ENCODE results near the gene KCNH2. TPM values are rescaled to one million over a fixed set of nuclear protein-coding genes. Genes with fewer than 3 reads are reported as not detected.

KCNH2 gene
- total RNA-seq, 3 donors from 2014 or later (not counting 1 experiment from before 2014, with no cell fraction given) = 0.39 to 0.60 TPM; not detected in 1

DNA sequence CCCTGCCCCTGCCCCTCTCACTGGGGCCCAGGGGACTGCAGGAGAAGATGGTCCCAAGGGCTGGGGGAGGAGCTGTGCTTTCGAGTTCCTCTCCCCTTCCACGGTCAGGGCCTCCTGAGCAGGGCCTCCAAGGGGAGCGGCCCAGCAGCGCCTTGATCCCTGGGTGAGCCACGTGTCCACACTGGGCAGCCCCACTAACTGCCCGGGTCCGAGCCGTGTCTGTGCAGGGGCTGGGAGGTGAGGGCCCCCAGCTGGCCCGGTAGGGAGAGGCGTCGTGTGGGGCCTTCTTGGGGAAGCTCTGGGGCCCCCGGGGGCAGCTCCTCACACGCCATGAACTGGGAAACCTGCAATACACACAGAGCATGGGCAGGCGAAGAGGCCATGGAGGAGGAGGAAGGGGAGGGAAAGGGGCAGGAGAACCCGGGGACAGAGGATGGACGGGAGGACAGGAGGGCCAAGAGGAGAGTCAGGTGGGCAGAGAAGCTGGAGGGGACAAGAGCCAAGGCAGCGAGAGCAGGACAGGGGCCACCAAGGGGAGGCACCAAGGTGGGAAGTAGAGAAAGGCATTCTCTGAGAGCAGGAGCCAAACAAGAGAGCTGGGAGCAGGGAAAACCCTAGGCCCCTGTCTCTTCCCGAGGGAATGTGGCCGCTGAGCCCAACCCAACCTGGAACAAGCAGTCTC, 32.8 kb downstream of the KCNH2 start:
- DNase-seq (no peak), ATAC-seq (no peak)
- H3K9me3 ChIP-seq (ENCODE audit: control insufficient read depth, insufficient read depth, low read length) = no peaks in the 10 kb centered on the region
- Mint-ChIP-seq H3K4me1 (peaks cover 0 to 8% of the 10 kb centered on the region in 2 donors), H3K27me3 (ENCODE audit: low read depth in 2 of 2) (peaks cover 0 to 12% of the 10 kb centered on the region in 2 donors), H3K27ac (no peak overlapping the region), H3K36me3 (no peaks in the 10 kb centered on the region), H3K9me3 (no peaks in the 10 kb centered on the region), H3K4me3 (no peak overlapping the region)
- intact Hi-C loops (cut with micrococcal nuclease) = no loop called here
- no peaks in the 10 kb centered on the region for H3K36me3 ChIP-seq (ENCODE audit: control insufficient read depth, insufficient read depth, low read length)
- WGBS (ENCODE audit: insufficient coverage) = 62% methylated on average over 19 of the region's 19 CpGs
- peaks cover 15% of the 10 kb centered on the region for H3K4me1 ChIP-seq (ENCODE audit: control insufficient read depth, insufficient read depth, low read length)
- TF ChIP-seq, protein P1, sequence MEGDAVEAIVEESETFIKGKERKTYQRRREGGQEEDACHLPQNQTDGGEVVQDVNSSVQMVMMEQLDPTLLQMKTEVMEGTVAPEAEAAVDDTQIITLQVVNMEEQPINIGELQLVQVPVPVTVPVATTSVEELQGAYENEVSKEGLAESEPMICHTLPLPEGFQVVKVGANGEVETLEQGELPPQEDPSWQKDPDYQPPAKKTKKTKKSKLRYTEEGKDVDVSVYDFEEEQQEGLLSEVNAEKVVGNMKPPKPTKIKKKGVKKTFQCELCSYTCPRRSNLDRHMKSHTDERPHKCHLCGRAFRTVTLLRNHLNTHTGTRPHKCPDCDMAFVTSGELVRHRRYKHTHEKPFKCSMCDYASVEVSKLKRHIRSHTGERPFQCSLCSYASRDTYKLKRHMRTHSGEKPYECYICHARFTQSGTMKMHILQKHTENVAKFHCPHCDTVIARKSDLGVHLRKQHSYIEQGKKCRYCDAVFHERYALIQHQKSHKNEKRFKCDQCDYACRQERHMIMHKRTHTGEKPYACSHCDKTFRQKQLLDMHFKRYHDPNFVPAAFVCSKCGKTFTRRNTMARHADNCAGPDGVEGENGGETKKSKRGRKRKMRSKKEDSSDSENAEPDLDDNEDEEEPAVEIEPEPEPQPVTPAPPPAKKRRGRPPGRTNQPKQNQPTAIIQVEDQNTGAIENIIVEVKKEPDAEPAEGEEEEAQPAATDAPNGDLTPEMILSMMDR (IDR thresholded peaks at IDR 0.05) = no peak
- H3K27me3 ChIP-seq (ENCODE audit: control insufficient read depth, insufficient read depth, low read length) = no peaks in the 10 kb centered on the region
- no peak overlapping the region for H3K27ac ChIP-seq (ENCODE audit: low read length)
- no peak overlapping the region for H3K4me3 ChIP-seq (ENCODE audit: low read length)

DNA sequence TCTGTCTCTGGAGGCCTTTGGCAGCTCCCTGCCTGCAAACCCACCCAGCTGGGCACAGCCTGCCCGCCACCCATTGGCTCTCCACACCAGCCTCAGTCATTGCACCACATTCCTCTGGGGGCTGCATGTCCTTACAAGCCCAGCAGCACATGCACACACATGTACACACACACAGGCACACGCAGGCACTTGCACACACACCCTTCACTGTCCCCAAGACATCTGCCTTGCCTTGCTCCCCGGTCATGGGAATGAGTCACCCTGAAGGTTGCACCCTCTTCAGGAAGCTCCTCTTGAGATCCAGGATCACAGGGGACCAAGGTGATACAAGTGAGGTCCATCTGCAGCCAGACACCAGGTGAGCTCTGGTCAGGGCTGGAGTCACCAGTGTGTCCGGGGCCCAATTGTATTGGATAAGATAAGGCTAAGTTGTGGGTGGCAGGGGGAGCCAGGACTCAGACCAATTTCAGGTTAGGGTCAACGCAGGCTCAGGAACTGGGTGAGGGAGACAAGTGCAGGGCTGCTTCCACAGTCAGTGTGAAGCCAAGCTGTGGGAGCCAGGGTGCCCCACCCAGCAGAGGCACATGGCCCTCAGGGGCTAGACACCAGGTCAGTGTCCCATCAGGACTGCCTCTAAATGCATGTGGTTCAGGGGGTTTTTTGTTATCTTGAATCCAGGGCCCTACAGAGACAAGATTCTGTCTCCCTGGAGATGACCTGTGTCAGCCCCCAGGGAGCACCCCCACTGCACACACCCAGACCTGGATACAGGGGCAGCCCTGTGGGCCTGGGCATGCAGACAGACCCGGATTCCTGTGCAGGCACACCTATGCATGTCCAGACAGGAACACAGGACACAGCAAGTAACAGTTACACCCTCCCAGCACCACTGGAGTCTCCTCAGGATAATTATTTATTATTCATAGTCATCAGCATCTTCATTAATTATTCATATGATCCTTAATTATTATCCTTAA, 33.8 kb downstream of the KCNH2 start:
- TF ChIP-seq, protein P1 (IDR thresholded peaks at IDR 0.05) = no peak
- Histone ChIP-seq H3K36me3 (ENCODE audit: control insufficient read depth, insufficient read depth, low read length) (no peaks in the 10 kb centered on the region), H3K9me3 (ENCODE audit: control insufficient read depth, insufficient read depth, low read length) (no peaks in the 10 kb centered on the region), H3K27me3 (ENCODE audit: control insufficient read depth, insufficient read depth, low read length) (no peaks in the 10 kb centered on the region), H3K4me3 (ENCODE audit: low read length) (no peak overlapping the region), H3K4me1 (ENCODE audit: control insufficient read depth, insufficient read depth, low read length) (peaks cover 15% of the 10 kb centered on the region), H3K27ac (ENCODE audit: low read length) (no peak overlapping the region)
- no peak for DNase-seq
- ATAC-seq = no peak
- no peaks in the 10 kb centered on the region for H3K9me3 Mint-ChIP-seq
- intact Hi-C loops (cut with micrococcal nuclease) = no loop called here
- H3K36me3 Mint-ChIP-seq = no peaks in the 10 kb centered on the region
- WGBS (ENCODE audit: insufficient coverage) = 94% methylated on average over 6 of the region's 6 CpGs
- peaks cover 0 to 8% of the 10 kb centered on the region in 2 donors for H3K4me1 Mint-ChIP-seq
- H3K27me3 Mint-ChIP-seq (ENCODE audit: low read depth in 2 of 2) = peaks cover 4 to 15% of the 10 kb centered on the region in 2 donors
- no peak overlapping the region for H3K27ac Mint-ChIP-seq
- no peak overlapping the region for H3K4me3 Mint-ChIP-seq

DNA sequence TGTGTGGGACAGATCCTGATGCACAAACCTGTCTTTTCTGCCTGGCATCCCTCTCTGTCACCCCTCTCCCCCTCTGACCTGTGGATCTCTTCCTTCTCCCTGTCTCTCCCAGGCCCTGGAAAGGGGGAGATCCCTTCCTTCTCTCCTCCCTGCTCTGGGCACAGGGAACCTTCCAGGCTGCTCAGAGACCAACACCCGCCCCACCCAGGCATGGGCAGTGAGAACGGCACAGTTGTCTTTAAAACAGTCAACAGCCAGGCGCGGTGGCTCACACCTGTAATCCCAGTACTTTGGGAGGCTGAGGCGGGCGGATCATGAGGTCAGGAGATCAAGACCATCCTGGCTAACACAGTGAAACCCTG, 34.7 kb downstream of the KCNH2 start:
- no peak for DNase-seq
- no peak overlapping the region for H3K27ac Mint-ChIP-seq
- H3K36me3 Mint-ChIP-seq = no peaks in the 10 kb centered on the region
- no peaks in the 10 kb centered on the region for H3K9me3 Mint-ChIP-seq
- TF ChIP-seq, protein P1 (IDR thresholded peaks at IDR 0.05) = no peak
- Histone ChIP-seq H3K27me3 (ENCODE audit: control insufficient read depth, insufficient read depth, low read length) (no peaks in the 10 kb centered on the region), H3K4me1 (ENCODE audit: control insufficient read depth, insufficient read depth, low read length) (peaks cover 19% of the 10 kb centered on the region), H3K27ac (ENCODE audit: low read length) (no peak overlapping the region), H3K9me3 (ENCODE audit: control insufficient read depth, insufficient read depth, low read length) (no peaks in the 10 kb centered on the region), H3K36me3 (ENCODE audit: control insufficient read depth, insufficient read depth, low read length) (no peaks in the 10 kb centered on the region), H3K4me3 (ENCODE audit: low read length) (no peak overlapping the region)
- H3K4me3 Mint-ChIP-seq = no peak overlapping the region
- H3K27me3 Mint-ChIP-seq (ENCODE audit: low read depth in 2 of 2) = peaks cover 9 to 17% of the 10 kb centered on the region in 2 donors
- 97% methylated on average over 6 of the region's 6 CpGs for WGBS (ENCODE audit: insufficient coverage)
- ATAC-seq = no peak
- intact Hi-C loops (cut with micrococcal nuclease) = no loop called here
- peaks cover 1 to 8% of the 10 kb centered on the region in 2 donors for H3K4me1 Mint-ChIP-seq

Data from natural killer cell (primary cell).